H1 (cell line): Measurements from ENCODE around the gene FLOT1. TPM values are rescaled to one million over a fixed set of nuclear protein-coding genes. Genes with fewer than 3 reads are reported as not detected.

Experiments used
- ASH2L ChIP-seq: fragments of 200-600, 300-600 bp; sonication (generic); IDR thresholded peaks from one replicate; pipeline ENCODE4 v1.7.1; 2017; ENCODE audit warnings: low read length
- ATF3 ChIP-seq: IDR thresholded peaks from 2 replicates; pipeline ENCODE4 v1.6.1; 2011; ENCODE audit warnings: low read depth, mild to moderate bottlenecking, low read length; ENCODE audit not compliant: insufficient read depth
- BACH1 ChIP-seq: IDR thresholded peaks from 2 replicates; pipeline ENCODE4 v1.6.1; 2012; ENCODE audit warnings: low read length, improper control_type of control experiment
- BRCA1 ChIP-seq: IDR thresholded peaks from 2 replicates; pipeline ENCODE4 v1.6.1; 2012; ENCODE audit warnings: low read depth, low read length, improper control_type of control experiment
- CBX5 ChIP-seq: fragments of 300-800, 300-1000 bp; sonication (generic); IDR thresholded peaks from 2 replicates; pipeline ENCODE4 v1.7.1; 2016; ENCODE audit warnings: antibody characterized with exemption, low read length, low read depth
- CEBPB ChIP-seq: IDR thresholded peaks from 2 replicates; pipeline ENCODE4 v1.6.1; 2012; ENCODE audit warnings: low read depth, low read length
- CTCF ChIP-seq, 3 experiments: IDR thresholded peaks; 1 replicate in 2 of 3; 2 replicates in 1 of 3; pipeline versions ENCODE4 v1.5.1 to v1.6.1; 2011; ENCODE audit warnings: low read length in 3 of 3, mild to moderate bottlenecking in 3 of 3, inconsistent platforms in 2 of 3, low read depth in 1 of 3, moderate library complexity in 1 of 3; ENCODE audit not compliant: insufficient read depth in 1 of 3; ENCODE audit errors: control extremely low read depth in 1 of 3
- EP300 ChIP-seq, 2 experiments: IDR thresholded peaks; 1 replicate in 1 of 2; 2 replicates in 1 of 2; pipeline ENCODE4 v1.6.1; 2011 to 2012; ENCODE audit warnings: low read depth in 2 of 2, low read length in 2 of 2, mild to moderate bottlenecking in 2 of 2, borderline replicate concordance in 1 of 2, inconsistent platforms in 1 of 2, moderate library complexity in 1 of 2
- GTF2F1 ChIP-seq: IDR thresholded peaks from 2 replicates; pipeline ENCODE4 v1.6.1; 2012; ENCODE audit warnings: low read depth, low read length, improper control_type of control experiment, borderline replicate concordance
- HDAC6 ChIP-seq: IDR thresholded peaks from one replicate; pipeline ENCODE4 v1.7.1; 2012; ENCODE audit warnings: low read depth, mild to moderate bottlenecking, inconsistent platforms, low read length, moderate library complexity
- NANOG ChIP-seq: IDR thresholded peaks from 2 replicates; pipeline ENCODE4 v1.6.1; 2011; ENCODE audit warnings: low read length, low read depth, mild to moderate bottlenecking, inconsistent platforms; ENCODE audit not compliant: insufficient read depth, poor library complexity, severe bottlenecking
- PHF8 ChIP-seq: fragments of 200-600 bp; sonication (generic); conservative IDR thresholded peaks from 2 replicates; pipeline ENCODE4 v1.7.1; 2012; ENCODE audit warnings: low read depth, mild to moderate bottlenecking, inconsistent platforms, low read length, moderate library complexity
- POLR2A ChIP-seq, 2 experiments: IDR thresholded peaks; 1 replicate in 1 of 2; 2 replicates in 1 of 2; pipeline ENCODE4 v1.6.1; 2011; ENCODE audit warnings: low read depth in 2 of 2, low read length in 2 of 2, mild to moderate bottlenecking in 2 of 2; ENCODE audit errors: control extremely low read depth in 1 of 2
- RBBP5 ChIP-seq: IDR thresholded peaks from 2 replicates; pipeline ENCODE4 v1.7.1; 2012; ENCODE audit warnings: low read depth, mild to moderate bottlenecking, inconsistent platforms, low read length, moderate library complexity, borderline replicate concordance
- RNF2 ChIP-seq: fragments of 200-900, 300-1000 bp; sonication (generic); IDR thresholded peaks from 2 replicates; pipeline ENCODE4 v1.7.1; 2016; ENCODE audit warnings: borderline replicate concordance, low read depth, mild to moderate bottlenecking, antibody characterized with exemption, low read length; ENCODE audit not compliant: poor library complexity, severe bottlenecking; ENCODE audit errors: missing control alignments
- SIN3A ChIP-seq, 2 experiments: IDR thresholded peaks in 1 of 2; conservative IDR thresholded peaks in 1 of 2; 2 replicates each; pipeline ENCODE4 v1.6.1; 2011 to 2012; ENCODE audit warnings: low read length in 2 of 2, improper control_type of control experiment in 1 of 2, low read depth in 1 of 2, mild to moderate bottlenecking in 1 of 2
- SIRT6 ChIP-seq: IDR thresholded peaks from one replicate; pipeline ENCODE4 v1.7.1; 2012; ENCODE audit warnings: low read length, inconsistent platforms
- SP4 ChIP-seq: IDR thresholded peaks from 2 replicates; pipeline ENCODE4 v1.6.1; 2012; ENCODE audit warnings: low read length, inconsistent platforms
- SRF ChIP-seq: IDR thresholded peaks from 2 replicates; pipeline ENCODE4 v1.6.1; 2011; ENCODE audit warnings: mild to moderate bottlenecking, low read depth, low read length, moderate library complexity
- polyA plus RNA-seq, 7 experiments: library from polyadenylated mRNA; depleted of rRNA in 3 of 7; stranded (reverse) in 5 of 7; unstranded in 2 of 7; fragments of >200 nt in 5 of 7; fragments of 200-250 nt in 2 of 7; gene quantifications; 1 replicate in 5 of 7; 2 replicates in 1 of 7; 4 replicates in 1 of 7; pipeline versions ENCODE4 v1.2.1 to v1.2.3, GENCODE V29; 2011 to 2013; ENCODE audit warnings: missing spikeins in 2 of 7, mixed read lengths in 2 of 7
- total RNA-seq: library from RNA; stranded (reverse); fragmentation: NEBNext Ultra II Directional; extraction: Animal tissue kit (Norgen Biotek cat#: 25700); gene quantifications from 2 replicates; pipeline ENCODE4 v1.2.1, GENCODE V29; 2021

FLOT1 gene
- total and polyA plus RNA-seq, 2 of the 8 experiments (the other 6 are each of a cell fraction or from before 2014, with no cell fraction given): 87.5 to 88.1 TPM

GRCh38 chr6:30719791-30720737, 22.4 kb downstream of the FLOT1 start, which contains the start of gene TUBB (continued):
- TF ChIP-seq RBBP5 (no peak), PHF8 (peak; percentile 65), SIRT6 (peak; percentile 22), SP4 (0 out of 2 replicates have a peak, but pooled peaks have one; percentile 68), SRF (no peak), ASH2L (no peak), EP300 (IDR thresholded peaks at IDR 0.05; ENCODE audit: borderline replicate concordance in 1 of 2, low read depth in 2 of 2, low read length in 2 of 2) (no peak), NANOG (peak; percentile 26), CTCF (IDR thresholded peaks at IDR 0.05; ENCODE audit: control extremely low read depth in 1 of 3, insufficient read depth in 1 of 3, low read depth in 1 of 3, low read length in 3 of 3) (no peak), HDAC6 (no peak), BACH1 (0 out of 2 replicates have a peak, but pooled peaks have one; percentile 28), RNF2 (no peak), CEBPB (peak; percentile 99), BRCA1 (no peak; the same call in 1 of the 2 replicates), SIN3A (conservative IDR thresholded peaks at IDR 0.05 in 1 of 2, IDR thresholded peaks at IDR 0.05 in 1 of 2; ENCODE audit: low read depth in 1 of 2, low read length in 2 of 2) (peak in 1 of 2 experiments; percentile 50; a peak in 3 of 4 replicates), GTF2F1 (peak; percentile 90; the same call in 1 of the 2 replicates), POLR2A (IDR thresholded peaks at IDR 0.05; ENCODE audit: control extremely low read depth in 1 of 2, low read depth in 2 of 2, low read length in 2 of 2) (peak; percentile 88 to 91), CBX5 (no peak), ATF3 (0 out of 2 replicates have a peak, but pooled peaks have one; percentile 1)
